ENCODE results near the gene SLC47A1.
A peak's percentile ranks its signal among the peaks of the same experiment; 100 is the strongest.

Gene SLC47A1

DNA sequence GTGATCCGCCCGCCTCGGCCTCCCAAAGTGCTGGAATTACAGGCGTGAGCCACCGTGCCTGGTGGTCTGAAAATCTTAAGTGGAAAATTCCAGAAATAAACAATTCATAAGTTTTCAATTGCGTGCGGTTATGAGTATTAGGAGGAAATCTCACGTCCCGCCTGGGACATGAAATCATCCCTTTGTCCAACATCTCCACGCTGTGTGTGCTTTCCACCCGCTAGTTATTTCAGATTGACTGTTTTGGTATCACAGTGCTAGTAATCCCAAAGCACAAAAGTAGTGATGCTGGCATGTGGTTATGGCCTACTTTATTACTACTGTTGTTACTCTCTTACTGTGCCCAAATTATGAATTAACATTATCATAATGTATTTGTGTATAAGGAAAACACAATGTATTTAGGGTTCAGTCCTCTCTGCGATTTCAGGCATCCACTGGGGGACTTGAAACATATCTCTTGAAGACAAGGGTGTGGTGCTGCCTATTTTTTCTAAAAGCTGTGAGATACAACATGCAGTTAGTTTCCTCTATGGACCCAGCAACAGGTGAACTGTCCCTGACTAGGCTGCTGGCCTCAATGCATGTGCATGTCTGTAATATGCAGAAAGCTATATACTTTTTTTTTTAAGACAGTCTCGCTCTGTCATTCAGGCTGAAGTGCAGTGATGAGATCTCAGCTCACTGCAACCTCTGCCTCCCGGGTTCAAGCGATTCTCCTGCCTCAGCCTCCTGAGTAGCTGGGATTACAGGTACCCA lies 32.3 kb downstream of the SLC47A1 start:
- no peak overlapping the region for H3K4me3 ChIP-seq (ENCODE audit: low read length)
- H3K4me1 ChIP-seq (ENCODE audit: control insufficient read depth, insufficient read depth, low read length): peaks cover 10% of the 10 kb centered on the region
- H3K27me3 ChIP-seq (replicated peaks; ENCODE audit: control insufficient read depth, insufficient read depth, low read length): peaks cover 3% of the 10 kb centered on the region
- H3K9ac ChIP-seq (ENCODE audit: low read length): no peak overlapping the region
- no peaks in the 10 kb centered on the region for H3K36me3 ChIP-seq (ENCODE audit: control insufficient read depth, insufficient read depth, low read length, severe bottlenecking)
- no peak for DNase-seq (ENCODE audit: low read depth)
- no peaks in the 10 kb centered on the region for H3K9me3 ChIP-seq (ENCODE audit: control insufficient read depth, low read length)

DNA sequence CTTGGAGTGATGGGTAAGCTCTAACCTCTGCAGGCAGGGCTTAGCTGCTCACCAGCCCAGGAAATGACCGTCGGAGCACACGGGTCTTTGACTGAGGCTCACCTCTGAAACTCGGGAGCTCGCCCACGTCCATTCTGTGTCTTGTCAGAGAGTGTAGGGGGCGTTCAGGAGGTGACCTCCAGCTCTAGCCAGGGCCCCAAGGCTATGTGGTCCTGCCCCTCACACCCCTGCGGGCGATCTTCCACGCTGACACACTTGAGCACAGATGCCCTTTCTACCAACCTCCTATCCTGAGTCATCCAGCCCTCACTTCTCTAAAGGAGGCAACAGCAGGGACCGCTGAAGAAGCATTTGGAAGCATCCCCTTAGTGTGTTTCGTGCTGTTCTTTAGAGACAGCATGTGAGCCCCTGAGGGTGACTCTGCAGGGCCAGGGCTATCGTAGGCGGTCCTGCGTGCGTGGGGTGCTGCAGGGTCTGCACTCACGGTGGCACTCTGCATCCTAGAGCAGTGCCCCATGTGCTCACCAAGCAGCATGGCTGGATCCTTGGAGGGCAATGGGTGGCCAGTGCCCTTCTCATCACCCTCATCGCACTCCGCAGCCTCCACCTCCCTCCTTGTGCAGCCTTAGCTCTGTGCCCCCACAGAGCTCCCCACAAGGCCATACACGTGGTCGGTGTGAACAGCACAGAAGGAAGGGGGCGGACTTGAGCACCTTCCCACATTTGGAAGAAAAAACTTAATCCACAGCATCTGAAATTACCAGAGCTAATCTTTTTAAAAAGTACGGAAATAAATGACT lies 33.8 kb downstream of the SLC47A1 start:
- no peak overlapping the region for H3K9ac ChIP-seq (ENCODE audit: low read length)

DNA sequence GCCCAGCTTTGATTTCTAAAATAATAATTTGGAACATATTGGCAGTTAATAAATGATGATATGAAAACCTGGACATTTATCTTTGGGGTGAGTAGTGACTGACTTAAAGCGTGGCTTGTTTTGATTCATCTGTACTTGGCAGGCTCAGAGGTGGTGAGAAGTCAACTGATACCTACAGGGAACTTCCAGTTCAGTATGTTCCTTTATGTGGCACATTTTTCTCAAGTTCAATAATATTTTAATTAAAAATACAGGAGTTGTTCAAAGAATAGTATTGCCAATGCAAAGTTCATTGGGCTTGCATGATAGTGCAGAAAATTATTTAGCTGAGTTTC lies 34.3 kb downstream of the SLC47A1 start:
- no peak overlapping the region for H3K4me3 ChIP-seq (ENCODE audit: low read length)
- H3K36me3 ChIP-seq (ENCODE audit: control insufficient read depth, insufficient read depth, low read length, severe bottlenecking): no peaks in the 10 kb centered on the region
- H3K9ac ChIP-seq (ENCODE audit: low read length): no peak overlapping the region
- H3K4me1 ChIP-seq (ENCODE audit: control insufficient read depth, insufficient read depth, low read length): peaks cover 16% of the 10 kb centered on the region
- H3K9me3 ChIP-seq (ENCODE audit: control insufficient read depth, low read length): no peaks in the 10 kb centered on the region
- peaks cover 3% of the 10 kb centered on the region for H3K27me3 ChIP-seq (replicated peaks; ENCODE audit: control insufficient read depth, insufficient read depth, low read length)
- DNase-seq (ENCODE audit: low read depth): no peak

More for the DNA sequence above, 33.8 kb downstream of the SLC47A1 start:
- Histone ChIP-seq H3K4me1 (ENCODE audit: control insufficient read depth, insufficient read depth, low read length) (peaks cover 10% of the 10 kb centered on the region), H3K36me3 (ENCODE audit: control insufficient read depth, insufficient read depth, low read length, severe bottlenecking) (no peaks in the 10 kb centered on the region), H3K9me3 (ENCODE audit: control insufficient read depth, low read length) (no peaks in the 10 kb centered on the region), H3K4me3 (ENCODE audit: low read length) (no peak overlapping the region), H3K27me3 (replicated peaks; ENCODE audit: control insufficient read depth, insufficient read depth, low read length) (peaks cover 3% of the 10 kb centered on the region)
- DNase-seq (ENCODE audit: low read depth): no peak

DNA sequence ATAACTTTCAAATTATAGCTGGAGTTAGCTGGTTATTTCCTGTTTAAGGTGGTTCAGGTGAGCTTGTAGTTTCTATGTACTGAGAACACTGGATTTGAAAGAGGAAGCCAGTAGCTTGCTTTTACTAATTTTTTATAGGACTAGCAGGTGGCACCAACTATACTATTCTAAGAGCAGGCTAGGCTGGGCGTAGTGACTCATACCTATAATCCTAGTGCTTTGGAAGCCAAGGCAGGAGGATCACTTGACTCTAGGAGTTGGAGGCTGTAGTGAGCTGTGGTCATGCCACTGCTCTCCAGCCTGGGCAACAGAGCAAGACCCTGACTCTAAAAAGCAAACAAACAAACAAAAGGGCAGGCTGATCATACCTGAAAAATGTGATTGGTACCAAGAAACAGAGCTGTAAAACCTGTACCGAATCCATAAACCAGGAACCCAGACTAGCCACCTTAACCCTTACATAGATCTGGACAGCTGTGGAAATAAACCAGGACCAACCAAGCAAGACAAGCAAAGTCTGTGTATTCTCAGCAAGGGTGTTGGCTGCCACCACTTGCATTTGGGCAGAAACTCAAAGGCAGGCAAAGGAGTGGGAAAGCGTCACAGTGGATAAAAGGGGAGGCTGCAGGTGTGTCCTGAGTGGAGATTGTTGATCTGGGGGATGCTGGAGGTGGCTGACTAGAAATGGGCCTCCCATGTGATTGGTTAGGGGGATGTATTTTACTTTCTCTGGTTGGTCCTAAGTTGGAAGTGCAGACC lies 36.3 kb downstream of the SLC47A1 start:
- H3K4me3 ChIP-seq (ENCODE audit: low read length): no peak overlapping the region
- H3K9me3 ChIP-seq (ENCODE audit: control insufficient read depth, low read length): no peaks in the 10 kb centered on the region
- peaks cover 22% of the 10 kb centered on the region for H3K4me1 ChIP-seq (ENCODE audit: control insufficient read depth, insufficient read depth, low read length)
- H3K27me3 ChIP-seq (replicated peaks; ENCODE audit: control insufficient read depth, insufficient read depth, low read length): peaks cover 3% of the 10 kb centered on the region
- DNase-seq (ENCODE audit: low read depth): no peak
- no peak overlapping the region for H3K9ac ChIP-seq (ENCODE audit: low read length)
- no peaks in the 10 kb centered on the region for H3K36me3 ChIP-seq (ENCODE audit: control insufficient read depth, insufficient read depth, low read length, severe bottlenecking)

DNA sequence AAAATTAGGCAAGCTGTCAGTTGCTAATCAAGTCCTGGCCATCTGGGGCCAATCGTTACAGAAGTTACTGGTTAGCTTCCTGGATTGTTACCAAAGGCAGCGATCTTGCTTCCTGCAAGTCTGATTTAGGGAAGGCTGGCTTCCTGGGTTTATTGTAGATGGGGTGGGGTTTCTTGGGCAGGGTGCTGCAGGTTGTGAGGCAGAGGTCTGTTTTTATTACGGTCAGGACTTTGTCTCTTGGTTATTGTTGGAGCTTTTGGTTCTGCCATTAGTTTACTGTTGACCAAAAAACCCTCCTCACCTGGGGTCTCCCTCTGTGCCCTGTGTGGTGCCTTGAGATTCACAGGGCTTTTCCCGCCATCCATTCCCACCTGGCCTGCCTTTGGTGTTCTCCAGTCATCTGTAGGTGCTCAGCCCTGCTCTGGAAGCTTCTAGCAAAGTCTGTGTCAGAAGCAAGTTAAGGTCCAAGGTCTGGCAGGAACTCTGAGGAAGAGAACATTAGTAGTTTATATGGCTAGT lies 36.9 kb downstream of the SLC47A1 start:
- no peaks in the 10 kb centered on the region for H3K9me3 ChIP-seq (ENCODE audit: control insufficient read depth, low read length)
- DNase-seq (ENCODE audit: low read depth): no peak
- H3K27me3 ChIP-seq (replicated peaks; ENCODE audit: control insufficient read depth, insufficient read depth, low read length): peaks cover 3% of the 10 kb centered on the region
- peaks cover 22% of the 10 kb centered on the region for H3K4me1 ChIP-seq (ENCODE audit: control insufficient read depth, insufficient read depth, low read length)
- no peak overlapping the region for H3K4me3 ChIP-seq (ENCODE audit: low read length)
- no peaks in the 10 kb centered on the region for H3K36me3 ChIP-seq (ENCODE audit: control insufficient read depth, insufficient read depth, low read length, severe bottlenecking)
- H3K9ac ChIP-seq (ENCODE audit: low read length): no peak overlapping the region

DNA sequence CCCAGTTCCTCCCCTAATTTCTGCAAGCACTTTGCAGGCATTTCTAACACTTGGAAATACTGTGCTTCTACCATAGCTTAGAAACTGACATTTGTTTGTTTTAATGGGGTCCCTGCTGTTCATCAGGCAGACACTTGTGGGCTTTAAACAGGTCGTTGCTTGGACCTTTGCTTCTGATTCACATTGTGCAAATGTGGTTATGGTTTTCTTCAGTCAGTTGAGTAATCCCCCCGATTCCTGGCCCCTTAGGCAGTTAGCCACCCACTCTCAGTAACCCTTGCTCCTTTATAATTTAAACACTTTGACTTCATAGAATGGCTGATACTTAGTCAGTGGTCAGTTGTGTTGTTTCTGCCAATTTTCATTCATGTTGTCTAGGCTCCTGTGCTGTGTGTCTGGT lies 39.4 kb downstream of the SLC47A1 start:
- peak; percentile 25 for DNase-seq (ENCODE audit: low read depth)
- H3K36me3 ChIP-seq (ENCODE audit: control insufficient read depth, insufficient read depth, low read length, severe bottlenecking): no peaks in the 10 kb centered on the region
- H3K27me3 ChIP-seq (replicated peaks; ENCODE audit: control insufficient read depth, insufficient read depth, low read length): no peaks in the 10 kb centered on the region
- H3K4me1 ChIP-seq (ENCODE audit: control insufficient read depth, insufficient read depth, low read length): peaks cover 22% of the 10 kb centered on the region
- no peak overlapping the region for H3K4me3 ChIP-seq (ENCODE audit: low read length)
- H3K9me3 ChIP-seq (ENCODE audit: control insufficient read depth, low read length): no peaks in the 10 kb centered on the region
- H3K9ac ChIP-seq (ENCODE audit: low read length): no peak overlapping the region

DNA sequence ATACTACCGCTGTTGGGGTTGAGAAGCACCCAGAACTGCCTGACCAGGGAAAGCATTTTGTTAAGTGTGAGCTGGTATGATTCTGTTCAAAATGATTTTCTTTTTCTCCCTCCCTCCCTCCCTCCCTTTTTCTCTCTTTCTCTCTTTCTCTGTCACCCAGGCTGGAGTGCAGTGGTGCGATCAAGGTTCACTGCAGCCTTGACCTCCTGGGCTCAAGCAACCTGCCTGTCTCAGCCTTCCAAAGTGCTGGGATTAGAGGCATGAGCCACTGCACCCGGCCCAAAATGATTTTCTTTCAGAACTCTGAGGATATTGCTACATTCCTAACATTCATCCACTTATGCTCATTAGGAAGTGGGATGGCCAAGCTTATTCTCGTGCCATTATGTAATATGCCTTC lies 41.3 kb downstream of the SLC47A1 start:
- Histone ChIP-seq H3K36me3 (ENCODE audit: control insufficient read depth, insufficient read depth, low read length, severe bottlenecking) (no peaks in the 10 kb centered on the region), H3K9ac (ENCODE audit: low read length) (no peak overlapping the region), H3K4me3 (ENCODE audit: low read length) (no peak overlapping the region), H3K4me1 (ENCODE audit: control insufficient read depth, insufficient read depth, low read length) (peaks cover 22% of the 10 kb centered on the region), H3K9me3 (ENCODE audit: control insufficient read depth, low read length) (no peaks in the 10 kb centered on the region), H3K27me3 (replicated peaks; ENCODE audit: control insufficient read depth, insufficient read depth, low read length) (no peaks in the 10 kb centered on the region)
- DNase-seq (ENCODE audit: low read depth): no peak

DNA sequence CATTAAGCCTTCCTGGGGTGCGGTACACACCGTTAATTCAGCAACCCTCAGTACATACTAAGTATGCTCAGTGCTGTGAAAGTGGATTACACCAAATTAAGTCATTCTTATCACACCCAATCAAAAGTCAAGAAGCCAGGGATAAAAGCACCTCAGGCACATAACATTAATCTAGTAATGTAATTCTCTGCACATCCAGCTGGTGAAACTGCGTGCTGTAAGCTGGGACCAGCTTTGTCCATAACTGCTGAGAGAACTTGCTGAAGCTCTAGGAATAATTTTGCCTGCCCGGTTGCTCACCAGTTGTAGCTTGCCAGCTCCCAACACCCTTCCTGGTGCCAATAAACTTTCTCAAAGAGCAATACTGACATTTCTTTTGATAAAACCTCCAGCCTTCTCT lies 44.9 kb downstream of the SLC47A1 start:
- Histone ChIP-seq H3K36me3 (ENCODE audit: control insufficient read depth, insufficient read depth, low read length, severe bottlenecking) (no peaks in the 10 kb centered on the region), H3K9me3 (ENCODE audit: control insufficient read depth, low read length) (no peaks in the 10 kb centered on the region), H3K4me3 (ENCODE audit: low read length) (no peak overlapping the region), H3K27me3 (replicated peaks; ENCODE audit: control insufficient read depth, insufficient read depth, low read length) (peaks cover 15% of the 10 kb centered on the region), H3K4me1 (ENCODE audit: control insufficient read depth, insufficient read depth, low read length) (peaks cover 6% of the 10 kb centered on the region), H3K9ac (ENCODE audit: low read length) (no peak overlapping the region)
- no peak for DNase-seq (ENCODE audit: low read depth)

DNA sequence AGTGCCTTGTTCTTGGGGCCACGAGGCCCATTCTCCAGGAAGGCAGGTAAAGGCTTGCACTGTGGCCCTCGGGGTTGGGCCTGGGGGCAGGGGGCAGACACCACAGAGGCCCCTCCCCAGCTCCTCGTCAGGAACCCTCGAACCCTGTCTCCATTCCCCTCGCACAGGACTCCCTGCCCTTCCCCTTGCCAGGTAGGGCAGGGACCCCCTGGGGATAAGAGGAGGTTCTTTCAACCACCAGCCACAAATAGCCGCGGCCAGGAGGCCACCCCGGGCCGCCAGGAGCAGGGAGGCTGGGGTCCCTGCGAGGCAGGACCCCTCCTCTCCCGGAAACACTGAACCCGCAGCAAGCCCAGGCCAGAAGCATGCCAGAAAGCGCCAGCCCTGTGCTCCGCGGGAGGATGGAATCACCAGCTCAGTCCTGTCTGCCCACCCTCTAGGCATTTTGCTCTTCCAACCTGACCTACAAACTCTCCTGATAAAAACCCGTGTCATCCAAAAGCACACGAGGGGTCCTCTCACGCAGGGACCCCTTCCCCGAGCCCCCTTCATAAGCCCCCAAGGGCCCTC lies 45.6 kb downstream of the SLC47A1 start:
- H3K4me3 ChIP-seq (ENCODE audit: low read length): no peak overlapping the region
- H3K4me1 ChIP-seq (ENCODE audit: control insufficient read depth, insufficient read depth, low read length): peaks cover 4% of the 10 kb centered on the region
- no peaks in the 10 kb centered on the region for H3K9me3 ChIP-seq (ENCODE audit: control insufficient read depth, low read length)
- peaks cover 15% of the 10 kb centered on the region for H3K27me3 ChIP-seq (replicated peaks; ENCODE audit: control insufficient read depth, insufficient read depth, low read length)
- DNase-seq (ENCODE audit: low read depth): no peak
- H3K36me3 ChIP-seq (ENCODE audit: control insufficient read depth, insufficient read depth, low read length, severe bottlenecking): no peaks in the 10 kb centered on the region
- H3K9ac ChIP-seq (ENCODE audit: low read length): no peak overlapping the region

DNA sequence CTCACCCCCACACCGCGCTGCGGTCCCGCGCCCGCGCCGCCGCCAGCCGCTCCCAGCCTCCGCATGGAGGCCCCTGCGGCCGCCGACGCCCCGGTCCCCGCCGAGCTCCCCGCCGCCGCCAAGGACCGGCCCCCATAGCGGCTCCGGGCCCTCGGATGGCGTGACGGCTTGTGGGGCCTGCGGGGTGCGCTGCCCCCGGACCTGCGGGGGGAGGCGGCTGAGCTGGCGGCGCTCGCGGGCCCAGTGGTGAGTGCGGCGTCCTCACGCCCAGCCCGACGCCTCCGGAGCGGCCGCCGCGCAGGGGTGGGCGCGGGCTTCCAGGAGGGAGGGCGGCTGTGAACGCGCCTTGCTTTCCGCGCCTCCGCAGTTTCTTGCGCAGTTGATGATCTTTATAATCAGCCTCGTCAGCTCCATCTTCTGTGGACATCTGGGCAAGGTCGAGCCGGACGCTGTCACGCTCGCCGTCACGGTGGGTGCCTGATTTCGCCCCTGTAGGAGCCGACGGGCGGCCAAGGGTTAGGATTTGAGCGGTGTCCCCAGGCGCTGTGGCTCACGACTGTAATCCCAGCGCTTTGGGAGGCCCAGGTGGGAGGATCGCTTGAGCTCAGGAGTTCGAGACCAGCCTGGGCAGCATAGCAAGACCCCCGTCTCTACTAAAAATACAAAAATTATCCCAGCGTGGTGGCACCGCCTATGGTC lies 46.4 kb downstream of the SLC47A1 start:
- Histone ChIP-seq H3K36me3 (ENCODE audit: control insufficient read depth, insufficient read depth, low read length, severe bottlenecking) (no peaks in the 10 kb centered on the region), H3K9me3 (ENCODE audit: control insufficient read depth, low read length) (no peaks in the 10 kb centered on the region), H3K4me3 (ENCODE audit: low read length) (peak overlapping the region; percentile 74), H3K4me1 (ENCODE audit: control insufficient read depth, insufficient read depth, low read length) (peaks cover 4% of the 10 kb centered on the region), H3K9ac (ENCODE audit: low read length) (peak overlapping the region; percentile 42), H3K27me3 (replicated peaks; ENCODE audit: control insufficient read depth, insufficient read depth, low read length) (peaks cover 15% of the 10 kb centered on the region)
- peak; percentile 49 for DNase-seq (ENCODE audit: low read depth)
